ENCODE results near the gene ZBTB45. TPM values are rescaled to one million over a fixed set of nuclear protein-coding genes. Genes with fewer than 3 reads are reported as not detected.
A peak's percentile ranks its signal among the peaks of the same experiment; 100 is the strongest.

Gene ZBTB45
- total RNA-seq, 1 donor from 2014 or later, result 20.2 TPM

DNA sequence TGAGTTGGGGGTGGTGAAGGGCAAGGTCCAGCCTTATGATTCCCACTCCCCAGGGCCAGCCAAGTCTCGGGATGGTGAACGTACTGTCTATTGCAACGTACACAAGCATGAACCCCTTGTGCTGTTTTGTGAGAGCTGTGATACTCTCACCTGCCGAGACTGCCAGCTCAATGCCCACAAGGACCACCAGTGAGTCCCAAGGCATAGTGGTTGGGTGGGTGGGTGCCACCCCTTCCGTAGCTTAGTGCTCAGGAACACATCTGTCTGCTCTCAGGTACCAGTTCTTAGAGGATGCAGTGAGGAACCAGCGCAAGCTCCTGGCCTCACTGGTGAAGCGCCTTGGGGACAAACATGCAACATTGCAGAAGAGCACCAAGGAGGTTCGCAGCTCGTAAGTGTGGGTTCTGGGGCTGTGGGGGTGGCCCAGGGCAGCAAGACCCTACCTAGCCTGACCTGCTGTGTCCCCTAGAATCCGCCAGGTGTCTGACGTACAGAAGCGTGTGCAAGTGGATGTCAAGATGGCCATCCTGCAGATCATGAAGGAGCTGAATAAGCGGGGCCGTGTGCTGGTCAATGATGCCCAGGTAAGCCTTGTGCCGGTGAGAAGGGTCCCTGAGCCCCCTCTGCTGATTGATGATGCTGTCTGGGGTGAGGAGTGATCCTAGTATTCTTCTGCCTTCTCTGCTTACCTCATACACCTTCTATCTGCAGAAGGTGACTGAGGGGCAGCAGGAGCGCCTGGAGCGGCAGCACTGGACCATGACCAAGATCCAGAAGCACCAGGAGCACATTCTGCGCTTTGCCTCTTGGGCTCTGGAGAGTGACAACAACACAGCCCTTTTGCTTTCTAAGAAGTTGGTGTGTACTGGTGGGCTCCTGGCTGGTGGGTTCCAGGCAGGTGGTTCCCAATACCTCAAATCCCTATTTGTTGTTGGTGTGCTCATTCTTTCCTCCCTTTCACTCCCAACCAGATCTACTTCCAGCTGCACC is 28.0 kb upstream of the ZBTB45 start:
- Mint-ChIP-seq H3K4me3 (peak overlapping the region; percentile 93), H3K36me3 (peaks cover 28% of the 10 kb centered on the region), H3K9me3 (no peaks in the 10 kb centered on the region), H3K27me3 (peaks cover 11% of the 10 kb centered on the region), H3K4me1 (ENCODE audit: unreplicated experiment) (peaks cover 23% of the 10 kb centered on the region), H3K27ac (no peak overlapping the region)
- TF ChIP-seq, protein P1, sequence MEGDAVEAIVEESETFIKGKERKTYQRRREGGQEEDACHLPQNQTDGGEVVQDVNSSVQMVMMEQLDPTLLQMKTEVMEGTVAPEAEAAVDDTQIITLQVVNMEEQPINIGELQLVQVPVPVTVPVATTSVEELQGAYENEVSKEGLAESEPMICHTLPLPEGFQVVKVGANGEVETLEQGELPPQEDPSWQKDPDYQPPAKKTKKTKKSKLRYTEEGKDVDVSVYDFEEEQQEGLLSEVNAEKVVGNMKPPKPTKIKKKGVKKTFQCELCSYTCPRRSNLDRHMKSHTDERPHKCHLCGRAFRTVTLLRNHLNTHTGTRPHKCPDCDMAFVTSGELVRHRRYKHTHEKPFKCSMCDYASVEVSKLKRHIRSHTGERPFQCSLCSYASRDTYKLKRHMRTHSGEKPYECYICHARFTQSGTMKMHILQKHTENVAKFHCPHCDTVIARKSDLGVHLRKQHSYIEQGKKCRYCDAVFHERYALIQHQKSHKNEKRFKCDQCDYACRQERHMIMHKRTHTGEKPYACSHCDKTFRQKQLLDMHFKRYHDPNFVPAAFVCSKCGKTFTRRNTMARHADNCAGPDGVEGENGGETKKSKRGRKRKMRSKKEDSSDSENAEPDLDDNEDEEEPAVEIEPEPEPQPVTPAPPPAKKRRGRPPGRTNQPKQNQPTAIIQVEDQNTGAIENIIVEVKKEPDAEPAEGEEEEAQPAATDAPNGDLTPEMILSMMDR (conservative IDR thresholded peaks at IDR 0.05), result no peak
- no peak for DNase-seq (ENCODE audit: extremely low spot score, unreplicated experiment)

GRCh38 chr19:58546019-58546530 is 26.5 kb upstream of the ZBTB45 start:
- TF ChIP-seq, protein P1 (conservative IDR thresholded peaks at IDR 0.05), result no peak
- Mint-ChIP-seq H3K27ac (peak overlapping the region; percentile 83), H3K4me1 (ENCODE audit: unreplicated experiment) (peaks cover 21% of the 10 kb centered on the region), H3K36me3 (peaks cover 22% of the 10 kb centered on the region), H3K4me3 (peak overlapping the region; percentile 93), H3K9me3 (no peaks in the 10 kb centered on the region), H3K27me3 (peaks cover 14% of the 10 kb centered on the region)
- no peak for DNase-seq (ENCODE audit: extremely low spot score, unreplicated experiment)

GRCh38 chr19:58545286-58546018 is 25.8 kb upstream of the ZBTB45 start:
- H3K36me3 Mint-ChIP-seq, result peaks cover 22% of the 10 kb centered on the region
- no peak for DNase-seq (ENCODE audit: extremely low spot score, unreplicated experiment)
- peaks cover 14% of the 10 kb centered on the region for H3K27me3 Mint-ChIP-seq

GRCh38 chr19:58544591-58545285 is 25.1 kb upstream of the ZBTB45 start:
- no peak for DNase-seq (ENCODE audit: extremely low spot score, unreplicated experiment)

More at GRCh38 chr19:58545286-58546018, 25.8 kb upstream of the ZBTB45 start:
- Mint-ChIP-seq H3K4me3 (peak overlapping the region; percentile 93), H3K4me1 (ENCODE audit: unreplicated experiment) (peaks cover 21% of the 10 kb centered on the region), H3K27ac (peak overlapping the region; percentile 83), H3K9me3 (no peaks in the 10 kb centered on the region)
- TF ChIP-seq, protein P1 (conservative IDR thresholded peaks at IDR 0.05), result no peak

More at GRCh38 chr19:58544591-58545285, 25.1 kb upstream of the ZBTB45 start:
- H3K36me3 Mint-ChIP-seq, result peaks cover 19% of the 10 kb centered on the region
- peak overlapping the region; percentile 99 for H3K27ac Mint-ChIP-seq
- H3K27me3 Mint-ChIP-seq, result peaks cover 14% of the 10 kb centered on the region
- TF ChIP-seq, protein P1 (conservative IDR thresholded peaks at IDR 0.05), result no peak
- H3K4me1 Mint-ChIP-seq (ENCODE audit: unreplicated experiment), result peaks cover 21% of the 10 kb centered on the region
- peak overlapping the region; percentile 93 for H3K4me3 Mint-ChIP-seq
- H3K9me3 Mint-ChIP-seq, result no peaks in the 10 kb centered on the region

Data from type B pancreatic cell (in vitro differentiated cells).